Testis (tissue), 3 donors: ENCODE measurements around the gene CRYL1. TPM values are rescaled to one million over a fixed set of nuclear protein-coding genes. Genes with fewer than 3 reads are reported as not detected.

Experiments used
- DNase-seq: peaks from one replicate; pipeline ENCODE4 v3.0.0-alpha.2; 2019
- H3K27ac ChIP-seq, 2 donors: fragments of 200-600 bp; sonication (generic); one replicate each; pipeline ENCODE4 v1.5.1; 2019
- H3K27me3 ChIP-seq: fragments of 200-600 bp; sonication (generic); one replicate; pipeline ENCODE4 v1.5.1; 2019
- H3K36me3 ChIP-seq: fragments of 200-600 bp; sonication (generic); one replicate; pipeline ENCODE4 v1.5.1; 2017; ENCODE audit warnings: low read depth; ENCODE audit errors: missing control alignments
- H3K4me1 ChIP-seq: fragments of 200-600 bp; sonication (generic); one replicate; pipeline ENCODE4 v1.5.1; 2019
- H3K4me3 ChIP-seq, 2 donors: fragments of 200-600 bp; sonication (generic); one replicate each; pipeline ENCODE4 v1.5.1; 2017 to 2019
- H3K9me3 ChIP-seq: fragments of 200-600 bp; sonication (generic); one replicate; pipeline ENCODE4 v1.5.1; 2017
- POLR2A ChIP-seq: fragments of 450-650 bp; IDR thresholded peaks from one replicate; pipeline ENCODE4 v1.6.1; 2017; ENCODE audit warnings: antibody characterized with exemption, mild to moderate bottlenecking, moderate library complexity
- WGBS, 2 donors: methylation state at CpG; one replicate each; pipeline ENCODE4 v1.1.5; 2018; 5-methylcytosine and 5-hydroxymethylcytosine counted together
- intact Hi-C: fragments of 100-400 bp; cut with DNase I; formaldehyde crosslinking; loops from one replicate; pipeline ENCODE4 v1.15.1; 2023; ENCODE audit warnings: low total_unique reads
- polyA plus RNA-seq: library from polyadenylated mRNA; stranded (reverse); fragments of 350-450 nt; fragmentation: Illumina TruSeq; extraction: RNeasy Lipid Tissue Mini Kit (QIAGEN cat#74804); gene quantifications from one replicate; pipeline ENCODE4 v1.2.3, GENCODE V29; 2014; ENCODE audit warnings: low read depth, low replicate concordance; ENCODE audit not compliant: insufficient read depth
- total RNA-seq, 2 donors: library from RNA; depleted of rRNA; stranded (reverse); fragments of >200 nt; gene quantifications; one replicate each; pipeline ENCODE4 v1.2.3, GENCODE V29; 2016
- TF ChIP-seq, protein P1 (sequence below), 3 experiments: fragments of 450-650 bp in 2 of 3; fragments of 200-600 bp in 1 of 3; sonication (generic) in 1 of 3; IDR thresholded peaks; one replicate each; pipeline ENCODE4 v1.5.1; 2016 to 2019; ENCODE audit warnings: antibody characterized with exemption in 3 of 3, mild to moderate bottlenecking in 2 of 3, moderate library complexity in 1 of 3

CRYL1 gene
- total and polyA plus RNA-seq, 3 donors from 2014 or later: 8.0 to 16.8 (median 16.8) TPM

DNA sequence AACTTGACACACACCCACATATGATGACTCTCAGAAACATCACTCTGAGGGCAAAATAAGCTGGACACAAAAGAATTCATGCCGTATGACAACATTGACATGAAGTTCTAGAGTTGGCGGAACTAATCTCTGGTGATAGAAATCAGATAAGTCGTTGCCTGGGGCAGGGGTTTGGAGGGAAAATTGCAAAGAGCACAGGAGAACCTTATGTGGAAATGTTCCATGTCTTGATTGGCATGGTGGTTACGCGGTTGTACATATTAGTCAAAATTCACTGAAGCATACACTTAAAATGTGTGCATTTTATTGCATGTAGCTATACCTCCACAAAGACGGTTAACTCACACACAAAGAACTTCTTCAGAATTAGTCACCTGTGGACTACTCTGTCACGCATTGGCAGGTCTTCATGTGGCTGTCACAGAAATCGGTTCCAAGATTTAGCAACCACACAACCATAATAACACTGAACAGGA lies 155.7 kb downstream of the CRYL1 start:
- no peaks in the 10 kb centered on the region for H3K4me1 ChIP-seq
- intact Hi-C loops: no loop called here
- no peak for TF ChIP-seq POLR2A
- TF ChIP-seq, protein P1, sequence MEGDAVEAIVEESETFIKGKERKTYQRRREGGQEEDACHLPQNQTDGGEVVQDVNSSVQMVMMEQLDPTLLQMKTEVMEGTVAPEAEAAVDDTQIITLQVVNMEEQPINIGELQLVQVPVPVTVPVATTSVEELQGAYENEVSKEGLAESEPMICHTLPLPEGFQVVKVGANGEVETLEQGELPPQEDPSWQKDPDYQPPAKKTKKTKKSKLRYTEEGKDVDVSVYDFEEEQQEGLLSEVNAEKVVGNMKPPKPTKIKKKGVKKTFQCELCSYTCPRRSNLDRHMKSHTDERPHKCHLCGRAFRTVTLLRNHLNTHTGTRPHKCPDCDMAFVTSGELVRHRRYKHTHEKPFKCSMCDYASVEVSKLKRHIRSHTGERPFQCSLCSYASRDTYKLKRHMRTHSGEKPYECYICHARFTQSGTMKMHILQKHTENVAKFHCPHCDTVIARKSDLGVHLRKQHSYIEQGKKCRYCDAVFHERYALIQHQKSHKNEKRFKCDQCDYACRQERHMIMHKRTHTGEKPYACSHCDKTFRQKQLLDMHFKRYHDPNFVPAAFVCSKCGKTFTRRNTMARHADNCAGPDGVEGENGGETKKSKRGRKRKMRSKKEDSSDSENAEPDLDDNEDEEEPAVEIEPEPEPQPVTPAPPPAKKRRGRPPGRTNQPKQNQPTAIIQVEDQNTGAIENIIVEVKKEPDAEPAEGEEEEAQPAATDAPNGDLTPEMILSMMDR (IDR thresholded peaks at IDR 0.05): no peak
- no peaks in the 10 kb centered on the region for H3K36me3 ChIP-seq
- no peak for DNase-seq
- no peak overlapping the region for H3K27ac ChIP-seq
- no peaks in the 10 kb centered on the region for H3K27me3 ChIP-seq
- H3K9me3 ChIP-seq: no peaks in the 10 kb centered on the region
- H3K4me3 ChIP-seq: no peak overlapping the region
- 93 to 95% methylated on average over 8 of the region's 8 CpGs for WGBS, 2 donors

DNA sequence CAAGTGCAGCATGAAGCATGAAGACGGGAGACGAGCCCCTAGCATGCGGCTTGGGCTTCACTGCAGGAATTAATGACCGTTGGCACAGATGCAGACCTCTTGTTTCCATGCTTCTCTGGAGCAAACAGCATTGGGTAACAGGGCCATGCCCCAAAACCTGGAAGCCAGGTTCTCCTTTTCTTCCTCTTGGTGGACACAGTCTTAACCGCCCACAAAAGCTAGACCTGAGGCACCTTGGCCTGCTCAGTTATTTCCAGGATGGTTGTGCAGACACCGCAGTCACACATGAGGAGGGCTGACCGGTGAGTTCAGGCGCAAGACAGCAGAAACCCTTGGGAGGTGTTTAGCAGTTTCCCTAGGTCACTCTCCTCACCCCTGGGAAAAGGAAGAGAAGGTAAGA lies 159.6 kb downstream of the CRYL1 start:
- H3K9me3 ChIP-seq: no peaks in the 10 kb centered on the region
- TF ChIP-seq POLR2A: no peak
- TF ChIP-seq, protein P1 (IDR thresholded peaks at IDR 0.05): no peak
- no peaks in the 10 kb centered on the region for H3K36me3 ChIP-seq
- H3K4me3 ChIP-seq: no peak overlapping the region
- 83 to 87% methylated on average over 8 of the region's 8 CpGs for WGBS, 2 donors
- no peak for DNase-seq
- intact Hi-C loops: no loop called here
- no peak overlapping the region for H3K27ac ChIP-seq
- H3K4me1 ChIP-seq: no peaks in the 10 kb centered on the region
- no peaks in the 10 kb centered on the region for H3K27me3 ChIP-seq

DNA sequence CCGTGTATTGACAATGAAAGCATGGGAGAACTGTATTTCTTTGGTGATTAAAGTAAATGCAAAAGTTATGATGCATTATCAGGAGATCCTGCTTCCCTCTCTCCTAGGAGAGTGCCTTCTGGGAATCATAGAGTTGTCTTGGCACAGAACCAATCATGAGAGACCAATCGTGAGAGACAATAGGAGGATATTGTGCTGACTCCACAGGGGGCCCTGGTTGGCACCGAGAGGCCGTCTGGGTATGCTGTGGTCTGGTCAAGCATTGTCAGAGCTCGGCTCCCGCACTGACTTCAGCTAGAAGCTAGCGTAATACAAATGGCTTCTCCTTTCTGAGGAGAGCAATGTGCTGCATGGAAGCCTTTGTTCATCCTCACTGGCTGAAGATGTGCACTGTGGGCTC lies 162.1 kb downstream of the CRYL1 start:
- intact Hi-C loops: no loop called here
- no peaks in the 10 kb centered on the region for H3K9me3 ChIP-seq
- WGBS, 2 donors: 69 to 82% methylated on average over 6 to 7 of the region's 7 CpGs
- H3K4me1 ChIP-seq: no peaks in the 10 kb centered on the region
- TF ChIP-seq, protein P1 (IDR thresholded peaks at IDR 0.05): no peak
- no peak for TF ChIP-seq POLR2A
- no peak overlapping the region for H3K4me3 ChIP-seq
- no peak for DNase-seq
- H3K36me3 ChIP-seq: no peaks in the 10 kb centered on the region
- no peaks in the 10 kb centered on the region for H3K27me3 ChIP-seq
- H3K27ac ChIP-seq: no peak overlapping the region

DNA sequence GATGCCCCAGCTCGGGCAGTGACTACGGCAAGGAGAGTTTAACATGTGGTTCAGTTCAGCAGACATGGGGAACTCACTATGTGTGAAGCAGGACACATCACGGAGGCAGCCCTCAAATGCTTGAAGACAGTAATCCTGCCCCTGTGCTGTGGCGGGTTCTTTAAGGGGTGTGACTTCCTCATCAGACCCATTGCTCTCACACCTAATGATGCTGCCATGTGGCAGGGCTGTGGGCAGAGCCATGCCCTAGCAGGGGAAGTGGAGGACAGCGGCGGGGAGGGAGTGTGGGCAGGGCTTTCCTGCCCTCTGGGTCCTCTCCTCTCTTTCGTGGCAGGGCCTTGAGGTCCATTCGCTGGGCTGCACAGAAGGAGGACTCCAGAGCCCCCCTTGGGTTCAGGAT lies 162.5 kb downstream of the CRYL1 start:
- H3K4me3 ChIP-seq: no peak overlapping the region
- H3K4me1 ChIP-seq: no peaks in the 10 kb centered on the region
- no peak overlapping the region for H3K27ac ChIP-seq
- intact Hi-C loops: no loop called here
- H3K9me3 ChIP-seq: no peaks in the 10 kb centered on the region
- H3K27me3 ChIP-seq: no peaks in the 10 kb centered on the region
- WGBS, 2 donors: 84 to 87% methylated on average over 8 of the region's 8 CpGs
- TF ChIP-seq POLR2A: no peak
- TF ChIP-seq, protein P1 (IDR thresholded peaks at IDR 0.05): no peak
- H3K36me3 ChIP-seq: no peaks in the 10 kb centered on the region
- DNase-seq: no peak

DNA sequence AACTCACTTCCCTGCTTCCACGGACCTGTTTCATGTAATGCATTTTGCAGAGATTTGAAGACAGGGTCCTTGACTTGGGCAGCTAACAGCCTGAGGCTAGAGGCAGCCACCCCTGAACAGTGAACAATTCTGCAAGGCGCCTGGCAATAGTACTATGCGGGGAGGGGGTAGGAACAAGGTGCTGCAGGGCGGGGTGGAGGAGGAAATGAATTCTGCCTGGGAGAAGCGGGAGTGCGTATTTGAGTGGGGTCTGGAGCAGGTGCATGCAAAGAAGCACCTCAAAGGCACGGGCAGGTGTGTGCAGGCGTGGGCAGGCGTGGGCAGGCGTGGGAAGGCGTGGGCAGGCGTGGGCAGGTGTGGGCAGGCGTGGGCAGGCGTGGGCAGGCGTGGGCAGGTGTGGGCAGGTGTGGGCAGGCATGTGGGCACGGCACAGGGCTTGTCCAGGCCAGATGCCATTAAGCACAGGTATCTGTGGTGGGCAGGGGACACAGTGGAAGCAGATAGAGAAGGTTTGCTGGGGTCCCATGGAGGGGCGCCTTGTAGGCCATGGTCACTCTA lies 163.1 kb downstream of the CRYL1 start:
- Histone ChIP-seq H3K4me3 (no peak overlapping the region), H3K27ac (no peak overlapping the region), H3K36me3 (no peaks in the 10 kb centered on the region), H3K4me1 (no peaks in the 10 kb centered on the region), H3K27me3 (no peaks in the 10 kb centered on the region), H3K9me3 (no peaks in the 10 kb centered on the region)
- DNase-seq: no peak
- TF ChIP-seq, protein P1 (IDR thresholded peaks at IDR 0.05): no peak
- no peak for TF ChIP-seq POLR2A
- intact Hi-C loops: no loop called here
- WGBS, 2 donors: 78 to 84% methylated on average over 17 of the region's 17 CpGs
